Stimulated activated naive CD8-positive, alpha-beta T cell treated with anti-CD3 and anti-CD28 coated beads, Interleukin-15, Interleukin-2, amounts not matched to agents 100 ng/mL and 50 ng/mL, for 24 hours (primary cell): ENCODE data around the gene EPHA2.

Source experiments
- H3K27ac Mint-ChIP-seq: one replicate; pipeline ENCODE4 v1.8.0; 2021; ENCODE audit warnings: mild to moderate bottlenecking, mixed read lengths
- H3K27me3 Mint-ChIP-seq: one replicate; pipeline ENCODE4 v1.8.0; 2021; ENCODE audit warnings: mixed read lengths
- H3K36me3 Mint-ChIP-seq: one replicate; pipeline ENCODE4 v1.8.0; 2021; ENCODE audit warnings: low read depth, mixed read lengths
- H3K4me1 Mint-ChIP-seq: one replicate; pipeline ENCODE4 v1.8.0; 2021; ENCODE audit warnings: low read depth, mixed read lengths
- H3K4me3 Mint-ChIP-seq: one replicate; pipeline ENCODE4 v1.8.0; 2021; ENCODE audit warnings: mild to moderate bottlenecking, mixed read lengths
- H3K9me3 Mint-ChIP-seq: one replicate; pipeline ENCODE4 v1.8.0; 2021; ENCODE audit warnings: mixed read lengths

EPHA2 gene

DNA sequence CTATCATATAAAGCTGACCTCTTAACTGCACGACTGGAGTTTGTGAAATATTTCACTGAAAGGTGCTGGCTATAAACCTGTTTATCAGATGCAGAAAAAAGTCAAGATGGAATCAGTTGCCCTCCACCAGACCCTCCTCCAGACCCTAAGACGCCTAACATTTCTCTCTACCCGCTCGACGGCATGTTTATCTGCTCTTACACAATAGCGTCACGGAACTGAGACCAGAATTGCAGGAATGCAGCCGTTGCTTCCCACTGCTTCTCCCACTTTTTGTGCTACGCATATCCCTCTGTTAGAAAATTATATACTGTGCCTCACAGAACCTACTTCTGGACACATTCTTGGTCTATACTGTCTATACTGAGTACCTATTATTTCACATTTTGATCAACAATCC lies 54.2 kb downstream of the EPHA2 start:
- Mint-ChIP-seq H3K4me1 (no peaks in the 10 kb centered on the region), H3K36me3 (no peaks in the 10 kb centered on the region), H3K9me3 (peaks cover 4% of the 10 kb centered on the region), H3K27me3 (peaks cover 29% of the 10 kb centered on the region), H3K4me3 (no peak overlapping the region), H3K27ac (no peak overlapping the region)

DNA sequence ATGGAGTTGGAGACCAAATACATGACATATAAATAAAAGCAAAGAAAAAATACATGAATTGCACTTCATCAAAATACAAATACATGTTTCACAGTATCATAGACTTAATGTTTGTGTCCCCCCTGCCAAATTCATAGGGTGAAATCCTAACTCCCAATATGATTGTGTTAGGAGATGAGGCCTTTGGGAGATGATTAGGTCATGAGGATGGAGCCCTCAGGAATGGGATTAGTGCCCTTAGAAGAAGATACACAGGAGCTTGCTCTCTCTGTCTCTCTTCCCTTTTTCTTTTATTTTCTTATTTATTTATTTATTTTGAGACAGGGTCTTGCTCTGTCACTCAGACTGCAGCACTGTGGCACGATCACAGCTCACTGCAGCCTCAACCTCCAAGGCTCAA lies 56.5 kb downstream of the EPHA2 start:
- H3K9me3 Mint-ChIP-seq, result no peaks in the 10 kb centered on the region
- no peak overlapping the region for H3K4me3 Mint-ChIP-seq
- no peaks in the 10 kb centered on the region for H3K36me3 Mint-ChIP-seq
- H3K27me3 Mint-ChIP-seq, result peaks cover 31% of the 10 kb centered on the region
- H3K27ac Mint-ChIP-seq, result no peak overlapping the region
- no peaks in the 10 kb centered on the region for H3K4me1 Mint-ChIP-seq

DNA sequence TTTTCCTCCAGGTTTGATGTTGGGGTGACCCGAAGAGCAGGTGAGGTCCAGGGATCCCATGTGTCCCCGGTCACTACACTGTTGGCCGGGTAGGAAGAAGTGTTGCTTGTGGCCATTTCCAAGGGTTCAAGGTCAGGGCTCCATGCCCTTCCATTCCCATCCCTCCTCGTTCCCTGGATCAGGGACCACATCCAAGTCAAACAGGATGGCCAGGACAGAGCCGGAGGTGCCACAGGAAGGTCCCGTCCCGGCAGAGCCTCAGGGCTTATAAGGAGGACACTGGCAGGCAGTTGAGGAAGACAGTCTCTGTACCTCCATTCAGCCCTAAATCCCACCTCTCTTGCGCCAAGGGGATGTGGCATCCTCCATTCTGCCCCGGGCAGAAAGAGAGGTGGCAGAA lies 60.4 kb downstream of the EPHA2 start:
- no peaks in the 10 kb centered on the region for H3K4me1 Mint-ChIP-seq
- no peaks in the 10 kb centered on the region for H3K9me3 Mint-ChIP-seq
- H3K4me3 Mint-ChIP-seq, result peak overlapping the region; percentile 2
- H3K27me3 Mint-ChIP-seq, result peaks cover 19% of the 10 kb centered on the region
- H3K27ac Mint-ChIP-seq, result no peak overlapping the region
- H3K36me3 Mint-ChIP-seq, result no peaks in the 10 kb centered on the region

DNA sequence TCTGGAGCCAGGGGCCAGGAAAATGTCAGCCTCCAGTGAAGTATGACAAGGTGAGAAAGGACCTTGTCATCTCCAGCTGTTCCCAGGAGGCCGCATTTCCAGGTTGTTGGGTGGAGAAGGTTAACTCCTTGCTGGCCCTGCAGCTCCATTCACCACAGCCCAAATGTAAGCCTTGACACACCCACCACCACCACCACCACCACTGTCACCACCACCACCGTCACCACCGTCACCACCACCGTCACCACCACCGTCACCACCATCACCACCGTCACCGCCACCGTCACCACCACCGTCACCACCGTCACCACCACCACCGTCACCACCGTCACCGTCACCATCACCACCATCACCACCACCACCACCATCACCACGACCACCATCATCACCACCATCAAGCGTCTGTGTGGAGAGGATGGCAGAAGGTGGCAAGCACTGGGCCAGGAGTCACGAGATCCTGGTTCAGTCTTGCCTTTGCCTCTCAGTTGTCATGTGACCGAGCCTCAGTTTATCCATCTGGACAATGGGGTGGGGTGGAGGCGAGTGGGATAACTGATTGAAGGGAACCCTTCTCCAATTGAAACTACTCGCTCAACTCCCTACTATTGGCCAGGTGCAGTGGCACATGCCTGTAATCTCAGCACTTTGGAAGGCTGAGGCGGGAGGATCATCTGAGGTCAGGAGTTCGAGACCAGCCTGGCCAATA lies 61.3 kb downstream of the EPHA2 start:
- Mint-ChIP-seq H3K27me3 (peaks cover 14% of the 10 kb centered on the region), H3K36me3 (no peaks in the 10 kb centered on the region), H3K9me3 (no peaks in the 10 kb centered on the region), H3K4me1 (no peaks in the 10 kb centered on the region), H3K4me3 (no peak overlapping the region), H3K27ac (peak overlapping the region; percentile 68)

DNA sequence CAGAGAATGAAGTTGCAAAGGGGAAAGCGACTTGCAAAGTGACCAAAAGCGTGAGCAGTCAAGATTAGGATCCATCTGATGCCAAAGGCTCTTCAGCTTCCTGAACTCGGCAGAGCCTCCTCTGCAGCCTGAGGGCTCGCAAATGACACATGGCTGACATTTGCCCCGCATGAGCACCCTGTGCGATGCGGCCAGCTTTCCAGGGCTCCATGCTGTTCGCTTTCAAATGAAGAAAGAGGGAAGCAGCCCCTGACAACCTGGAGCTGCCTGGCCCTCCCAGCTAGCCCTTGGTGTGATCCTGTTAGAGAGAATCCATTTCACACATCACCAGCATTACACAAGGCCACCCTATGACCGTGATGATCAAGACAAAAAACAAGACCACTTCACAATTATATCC lies 62.3 kb downstream of the EPHA2 start:
- no peak overlapping the region for H3K4me3 Mint-ChIP-seq
- no peaks in the 10 kb centered on the region for H3K4me1 Mint-ChIP-seq
- no peaks in the 10 kb centered on the region for H3K9me3 Mint-ChIP-seq
- H3K27me3 Mint-ChIP-seq, result peaks cover 14% of the 10 kb centered on the region
- H3K27ac Mint-ChIP-seq, result no peak overlapping the region
- H3K36me3 Mint-ChIP-seq, result no peaks in the 10 kb centered on the region

DNA sequence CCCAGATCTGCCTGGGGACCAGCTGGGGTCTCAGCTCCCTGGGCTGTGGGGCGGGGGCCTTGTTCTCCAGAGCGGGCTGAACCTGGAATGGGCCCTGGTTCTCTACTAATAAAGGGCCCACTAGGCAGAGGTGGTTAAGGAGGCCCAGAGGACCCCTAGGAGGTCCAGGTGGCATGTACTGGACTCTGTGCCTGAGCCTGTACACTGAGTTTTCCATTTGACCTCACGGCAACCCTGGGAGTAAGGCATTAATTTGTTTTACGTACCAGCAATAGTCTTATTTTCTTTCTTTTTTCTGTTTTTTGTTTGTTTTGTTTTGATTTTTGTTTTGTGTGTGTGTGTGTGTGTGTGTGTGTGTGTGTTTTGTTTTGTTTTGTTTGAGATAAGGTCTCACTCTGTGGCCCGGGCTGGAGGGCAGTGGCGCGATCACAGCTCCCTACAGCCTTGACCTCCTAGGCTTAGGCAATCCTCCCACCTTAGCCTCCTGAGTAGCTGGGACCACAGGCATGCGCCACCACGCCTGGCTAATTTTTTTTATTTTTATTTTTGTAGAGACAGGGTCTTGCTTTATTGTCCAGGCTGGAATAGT lies 62.9 kb downstream of the EPHA2 start:
- Mint-ChIP-seq H3K27ac (no peak overlapping the region), H3K27me3 (peaks cover 14% of the 10 kb centered on the region), H3K36me3 (no peaks in the 10 kb centered on the region), H3K4me1 (no peaks in the 10 kb centered on the region), H3K4me3 (no peak overlapping the region), H3K9me3 (no peaks in the 10 kb centered on the region)

DNA sequence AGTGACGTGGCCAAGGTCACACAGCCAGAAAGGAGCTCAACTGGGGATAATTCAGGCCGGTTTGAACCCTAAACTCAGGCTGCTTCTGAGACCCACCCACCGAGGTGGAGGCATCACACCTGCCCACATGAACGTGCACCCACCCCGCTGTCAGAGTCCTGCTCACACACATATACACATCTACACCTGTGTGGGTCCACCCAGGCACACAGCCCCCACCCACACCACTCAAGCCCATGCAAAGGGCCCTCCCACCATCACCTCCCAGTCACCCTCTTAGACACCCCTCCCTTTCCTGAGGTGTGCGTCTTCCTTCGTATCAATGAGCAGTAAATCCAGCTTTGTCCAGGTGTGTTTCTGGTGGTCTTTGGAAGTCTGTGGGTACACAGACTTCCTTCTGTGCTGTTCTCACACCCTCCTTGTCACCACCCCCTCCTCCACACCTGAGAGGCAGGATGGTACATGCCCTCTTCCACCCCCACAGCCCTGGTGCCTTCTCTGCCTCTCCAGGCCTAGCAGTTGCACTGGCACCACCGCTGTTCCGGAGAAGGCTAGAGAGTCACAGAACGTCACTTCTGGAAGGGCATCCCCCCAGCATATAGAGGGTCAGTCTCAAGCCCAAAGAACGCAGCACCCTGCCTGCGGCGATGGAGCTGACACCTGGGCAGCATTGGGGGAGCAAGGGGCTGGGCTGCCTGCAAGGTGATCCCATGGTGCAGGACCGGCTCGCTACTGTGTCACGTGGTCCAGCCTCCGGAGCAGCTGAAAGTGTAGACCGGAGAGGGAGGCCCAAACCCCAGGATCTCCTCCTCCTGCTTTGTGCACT lies 63.6 kb downstream of the EPHA2 start:
- Mint-ChIP-seq H3K36me3 (no peaks in the 10 kb centered on the region), H3K4me1 (no peaks in the 10 kb centered on the region), H3K9me3 (no peaks in the 10 kb centered on the region), H3K27me3 (peaks cover 14% of the 10 kb centered on the region), H3K4me3 (no peak overlapping the region), H3K27ac (no peak overlapping the region)

DNA sequence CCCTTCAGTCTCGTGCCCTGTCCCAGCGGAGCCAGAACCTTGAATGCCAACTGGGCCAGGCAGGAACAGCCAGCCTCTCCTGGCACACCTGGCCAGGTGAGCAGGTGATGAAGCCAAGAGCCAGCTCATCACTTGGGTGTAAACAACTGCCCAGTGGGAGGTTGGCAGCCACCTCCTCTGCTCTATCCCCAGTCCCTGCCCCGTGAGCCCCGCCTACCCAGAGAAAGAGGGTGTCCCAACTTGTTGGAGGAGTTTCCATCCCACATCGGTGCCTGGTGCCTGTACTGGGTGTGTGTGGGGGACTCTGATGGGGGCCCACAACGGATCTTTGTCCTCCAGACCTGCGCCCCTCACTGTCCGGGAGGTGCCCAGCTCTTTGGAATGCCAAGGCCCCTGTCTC lies 64.6 kb downstream of the EPHA2 start:
- Mint-ChIP-seq H3K9me3 (no peaks in the 10 kb centered on the region), H3K27me3 (peaks cover 7% of the 10 kb centered on the region), H3K4me1 (no peaks in the 10 kb centered on the region), H3K4me3 (no peak overlapping the region), H3K27ac (no peak overlapping the region), H3K36me3 (no peaks in the 10 kb centered on the region)

DNA sequence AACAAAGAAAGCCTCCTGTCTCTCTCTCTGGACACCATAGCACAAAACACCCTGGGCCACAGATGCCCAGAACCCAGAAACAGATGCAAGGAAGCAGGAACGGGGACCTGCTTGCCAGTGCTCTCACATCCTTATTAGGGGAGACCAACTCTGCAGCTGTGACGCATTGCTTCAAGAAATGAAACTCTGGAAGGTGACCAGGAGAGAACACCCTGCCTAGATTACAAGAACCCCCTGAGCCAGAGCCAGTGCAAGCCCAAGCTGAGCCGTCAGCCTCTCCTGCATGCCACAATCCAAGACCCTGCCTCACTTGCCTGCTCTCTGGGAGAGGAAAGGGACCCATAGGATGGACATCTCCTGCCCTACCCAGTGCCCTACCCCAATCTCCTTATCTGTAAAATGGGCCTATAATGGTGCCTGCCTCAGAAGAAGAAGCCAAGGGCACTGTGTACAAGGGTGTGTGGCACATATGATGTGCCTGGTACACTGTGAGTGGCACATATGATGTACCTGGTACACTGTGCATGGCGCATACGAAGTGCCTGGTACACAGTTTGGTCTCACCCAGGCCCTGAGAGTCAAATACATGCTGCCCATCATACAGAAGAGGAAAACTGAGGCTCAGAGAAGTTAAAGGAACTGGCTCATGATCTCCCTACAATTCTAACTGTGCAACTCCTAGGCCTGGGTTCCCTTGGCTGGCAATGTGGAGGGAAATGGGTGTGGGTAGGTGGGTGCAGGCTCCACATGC lies 65.6 kb downstream of the EPHA2 start:
- H3K9me3 Mint-ChIP-seq, result no peaks in the 10 kb centered on the region
- no peaks in the 10 kb centered on the region for H3K27me3 Mint-ChIP-seq
- no peak overlapping the region for H3K4me3 Mint-ChIP-seq
- no peaks in the 10 kb centered on the region for H3K36me3 Mint-ChIP-seq
- H3K27ac Mint-ChIP-seq, result no peak overlapping the region
- no peaks in the 10 kb centered on the region for H3K4me1 Mint-ChIP-seq

DNA sequence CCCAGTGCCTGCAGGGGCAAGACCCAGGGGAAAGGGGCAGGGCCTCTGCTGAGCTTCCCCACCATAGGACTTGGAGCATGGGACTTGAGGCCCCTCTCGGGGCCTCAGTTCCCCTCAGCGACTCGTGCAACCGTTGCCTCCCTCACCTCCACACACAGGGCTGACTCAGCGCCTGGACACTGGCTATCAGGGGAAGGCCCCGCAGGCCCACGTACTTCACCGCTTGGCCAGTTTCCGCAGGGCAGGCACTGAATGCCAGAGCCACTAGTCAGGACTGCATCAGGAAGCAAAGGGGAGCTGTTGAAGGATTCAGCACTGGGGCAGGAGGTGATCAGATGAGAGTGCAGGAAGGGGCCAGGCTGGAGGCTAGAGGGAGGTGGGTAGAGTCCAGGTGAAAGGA lies 66.9 kb downstream of the EPHA2 start:
- Mint-ChIP-seq H3K9me3 (no peaks in the 10 kb centered on the region), H3K27me3 (no peaks in the 10 kb centered on the region), H3K36me3 (no peaks in the 10 kb centered on the region), H3K27ac (no peak overlapping the region), H3K4me3 (no peak overlapping the region), H3K4me1 (no peaks in the 10 kb centered on the region)

DNA sequence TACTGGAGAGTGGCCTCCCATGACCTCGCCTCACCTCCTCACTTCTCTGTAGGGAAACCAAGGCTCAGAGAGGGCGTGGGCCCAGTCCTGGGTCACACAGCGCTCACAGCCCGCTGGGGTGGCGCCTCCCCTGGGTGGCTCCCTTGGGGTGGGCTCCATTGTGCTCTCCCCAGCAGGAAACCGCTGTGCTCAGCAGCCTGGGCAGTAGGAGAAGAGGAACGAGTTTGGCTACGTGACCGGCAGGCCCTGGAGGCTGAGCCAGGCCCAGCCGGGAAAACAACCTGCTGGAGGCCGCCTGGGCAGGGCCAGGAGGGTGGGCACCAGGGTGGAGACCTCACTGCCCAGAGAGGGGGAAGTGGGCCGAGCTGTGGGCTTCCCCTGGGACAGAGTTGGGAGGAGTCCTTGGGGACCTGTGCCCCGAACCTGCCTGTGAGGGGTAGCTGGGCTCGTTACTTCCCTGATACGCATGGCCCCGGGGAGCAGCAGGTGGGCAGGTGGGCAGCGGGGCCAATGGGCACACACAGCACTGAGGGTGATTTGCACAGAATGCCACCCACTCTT lies 67.4 kb downstream of the EPHA2 start:
- no peak overlapping the region for H3K27ac Mint-ChIP-seq
- H3K4me1 Mint-ChIP-seq, result no peaks in the 10 kb centered on the region
- no peaks in the 10 kb centered on the region for H3K27me3 Mint-ChIP-seq
- no peaks in the 10 kb centered on the region for H3K9me3 Mint-ChIP-seq
- no peak overlapping the region for H3K4me3 Mint-ChIP-seq
- no peaks in the 10 kb centered on the region for H3K36me3 Mint-ChIP-seq

DNA sequence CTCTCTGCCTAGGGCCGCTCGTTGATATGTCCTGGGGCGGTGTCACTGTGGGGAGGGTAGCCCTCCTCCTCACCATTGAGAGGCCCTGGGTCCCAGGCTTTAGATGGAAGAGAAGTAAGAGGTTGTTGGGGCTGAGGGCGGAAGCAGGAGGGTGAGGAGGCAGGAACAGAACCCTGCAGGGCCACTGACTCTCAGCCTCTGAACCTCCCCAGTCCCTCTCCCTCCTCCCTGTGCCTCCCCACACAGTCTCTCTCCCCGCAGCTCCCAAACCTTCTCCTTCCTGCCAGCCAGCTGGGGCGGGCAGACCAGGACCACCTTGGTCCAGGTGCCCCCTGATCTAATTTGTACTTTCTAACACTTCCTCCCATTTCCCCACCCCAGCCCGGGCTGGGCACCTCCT lies 68.1 kb downstream of the EPHA2 start:
- no peak overlapping the region for H3K27ac Mint-ChIP-seq
- H3K36me3 Mint-ChIP-seq, result no peaks in the 10 kb centered on the region
- H3K4me3 Mint-ChIP-seq, result no peak overlapping the region
- no peaks in the 10 kb centered on the region for H3K4me1 Mint-ChIP-seq
- H3K27me3 Mint-ChIP-seq, result no peaks in the 10 kb centered on the region
- no peaks in the 10 kb centered on the region for H3K9me3 Mint-ChIP-seq

DNA sequence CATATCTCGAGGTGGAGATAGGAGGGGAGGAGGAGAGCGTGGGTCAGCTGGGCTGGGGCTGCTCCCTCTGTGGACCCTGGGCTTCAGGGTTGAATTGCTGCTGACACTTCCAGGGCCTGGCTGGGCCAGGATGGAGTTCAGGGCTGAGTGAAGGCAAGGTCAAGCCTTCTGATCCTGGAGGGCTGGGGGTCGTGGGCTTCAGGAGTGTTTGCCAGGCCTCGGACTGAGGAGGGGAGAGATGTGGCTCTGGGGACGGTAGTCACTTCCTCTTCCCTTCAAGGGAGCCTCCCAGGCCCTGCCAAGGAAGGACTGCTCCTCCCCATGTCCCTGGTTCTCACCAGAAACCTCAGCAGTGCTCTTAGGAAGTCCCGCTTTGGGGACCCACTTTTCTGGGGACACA lies 70.3 kb downstream of the EPHA2 start:
- no peaks in the 10 kb centered on the region for H3K36me3 Mint-ChIP-seq
- H3K4me3 Mint-ChIP-seq, result no peak overlapping the region
- H3K4me1 Mint-ChIP-seq, result no peaks in the 10 kb centered on the region
- H3K27me3 Mint-ChIP-seq, result no peaks in the 10 kb centered on the region
- H3K27ac Mint-ChIP-seq, result no peak overlapping the region
- no peaks in the 10 kb centered on the region for H3K9me3 Mint-ChIP-seq

DNA sequence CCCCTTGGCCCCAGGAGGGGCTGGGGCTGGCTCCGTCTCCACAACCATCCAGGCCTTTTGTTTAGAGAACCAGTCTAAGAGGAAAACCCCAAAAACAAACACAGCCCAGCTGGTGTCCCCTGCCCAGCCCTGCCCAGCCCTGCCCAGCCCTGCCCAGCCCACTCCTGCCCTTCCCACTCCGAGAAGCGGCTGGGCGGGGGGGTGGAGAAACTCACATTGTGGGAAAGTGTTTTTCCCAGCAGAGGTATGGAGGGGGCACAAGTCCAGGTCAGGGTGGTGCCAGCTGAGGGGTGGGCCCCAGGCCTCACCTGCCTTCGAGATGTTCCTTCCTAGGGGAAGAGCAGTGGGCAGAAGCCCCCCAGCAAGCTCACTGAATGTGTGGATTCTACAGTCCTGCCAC lies 72.4 kb downstream of the EPHA2 start:
- no peaks in the 10 kb centered on the region for H3K9me3 Mint-ChIP-seq

More for the DNA sequence above, 72.4 kb downstream of the EPHA2 start:
- Mint-ChIP-seq H3K27me3 (no peaks in the 10 kb centered on the region), H3K36me3 (no peaks in the 10 kb centered on the region), H3K4me1 (peaks cover 6% of the 10 kb centered on the region), H3K4me3 (no peak overlapping the region), H3K27ac (no peak overlapping the region)
